Vagina (tissue), 2 donors: ENCODE measurements around the gene PTPRM. TPM values are rescaled to one million over a fixed set of nuclear protein-coding genes. Genes with fewer than 3 reads are reported as not detected.

Experiments
- DNase-seq, 2 donors: peaks; one replicate each; pipeline ENCODE4 v3.0.0-alpha.2; 2017; ENCODE audit errors: extremely low spot score in 2 of 2
- H3K27ac ChIP-seq: fragments of 200-600 bp; sonication (generic); one replicate; pipeline ENCODE4 v1.5.1; 2019
- H3K27me3 ChIP-seq: fragments of 200-600 bp; sonication (generic); one replicate; pipeline ENCODE4 v1.5.1; 2019
- H3K36me3 ChIP-seq, 2 donors: fragments of 200-600 bp; sonication (generic); one replicate each; pipeline ENCODE4 v1.5.1; 2017 to 2019
- H3K4me1 ChIP-seq: fragments of 200-600 bp; sonication (generic); one replicate; pipeline ENCODE4 v1.5.1; 2019
- H3K4me3 ChIP-seq, 2 donors: fragments of 200-600 bp; sonication (generic); 1 replicate in 1 of 2; 2 replicates in 1 of 2; pipeline ENCODE4 v1.5.1; 2016 to 2019
- H3K9me3 ChIP-seq: fragments of 200-600 bp; sonication (generic); one replicate; pipeline ENCODE4 v1.5.1; 2019
- CTCF ChIP-seq, 3 experiments: fragments of 450-650 bp in 2 of 3; fragments of 200-600 bp in 1 of 3; sonication (generic) in 1 of 3; IDR thresholded peaks; one replicate each; pipeline ENCODE4 v1.5.1; 2017 to 2019; ENCODE audit warnings: antibody characterized with exemption in 3 of 3, mild to moderate bottlenecking in 2 of 3, moderate library complexity in 2 of 3
- POLR2A ChIP-seq, 2 donors: fragments of 450-650 bp; IDR thresholded peaks; one replicate each; pipeline ENCODE4 v1.6.1; 2017; ENCODE audit warnings: antibody characterized with exemption in 2 of 2, mild to moderate bottlenecking in 2 of 2, moderate library complexity in 2 of 2
- POLR2AphosphoS5 ChIP-seq, 2 donors: sonication (generic); formaldehyde crosslinking; IDR thresholded peaks; one replicate each; pipeline ENCODE4 v1.9.0; 2017; ENCODE audit warnings: antibody characterized with exemption in 2 of 2, mild to moderate bottlenecking in 2 of 2, low read depth in 1 of 2; ENCODE audit not compliant: insufficient read depth in 1 of 2
- intact Hi-C: fragments of 100-400 bp; cut with DNase I; formaldehyde crosslinking; loops from one replicate; pipeline ENCODE4 v1.15.1; 2023
- total RNA-seq: library from RNA; depleted of rRNA; stranded (reverse); fragments of >200 nt; gene quantifications from one replicate; pipeline ENCODE4 v1.2.3, GENCODE V29; 2016

Gene PTPRM
- total RNA-seq, 1 donor from 2014 or later, result 60.2 TPM

- Histone ChIP-seq H3K27me3 (no peaks in the 10 kb centered on the region), H3K27ac (no peak overlapping the region), H3K4me3 (no peak overlapping the region), H3K9me3 (no peaks in the 10 kb centered on the region), H3K36me3 (no peaks in the 10 kb centered on the region), H3K4me1 (no peaks in the 10 kb centered on the region)
- no peak for DNase-seq
- intact Hi-C loops, result no loop called here
- TF ChIP-seq POLR2AphosphoS5 (IDR thresholded peaks at IDR 0.05; ENCODE audit: insufficient read depth in 1 of 2, low read depth in 1 of 2) (no peak), POLR2A (IDR thresholded peaks at IDR 0.05) (no peak), CTCF (IDR thresholded peaks at IDR 0.05) (no peak)
Observed at GRCh38 chr18:7557973-7558372, 9.1 kb upstream of the PTPRM start.

- Histone ChIP-seq H3K4me3 (no peak overlapping the region), H3K4me1 (no peaks in the 10 kb centered on the region), H3K27ac (no peak overlapping the region), H3K36me3 (no peaks in the 10 kb centered on the region), H3K9me3 (no peaks in the 10 kb centered on the region), H3K27me3 (no peaks in the 10 kb centered on the region)
- TF ChIP-seq POLR2A (IDR thresholded peaks at IDR 0.05), result no peak
- TF ChIP-seq CTCF (IDR thresholded peaks at IDR 0.05), result no peak
- TF ChIP-seq POLR2AphosphoS5 (IDR thresholded peaks at IDR 0.05; ENCODE audit: insufficient read depth in 1 of 2, low read depth in 1 of 2), result no peak
- intact Hi-C loops, result no loop called here
- DNase-seq, result no peak
Observed at GRCh38 chr18:7558769-7559168, 8.3 kb upstream of the PTPRM start.

GRCh38 chr18:7559709-7560319, 7.3 kb upstream of the PTPRM start:
- H3K4me3 ChIP-seq, result no peak overlapping the region
- no peak for DNase-seq
- H3K4me1 ChIP-seq, result no peaks in the 10 kb centered on the region
- H3K27ac ChIP-seq, result no peak overlapping the region
- TF ChIP-seq POLR2A (IDR thresholded peaks at IDR 0.05), result no peak
- no peak for TF ChIP-seq CTCF (IDR thresholded peaks at IDR 0.05)
- no peak for TF ChIP-seq POLR2AphosphoS5 (IDR thresholded peaks at IDR 0.05; ENCODE audit: insufficient read depth in 1 of 2, low read depth in 1 of 2)
- no peaks in the 10 kb centered on the region for H3K36me3 ChIP-seq
- no peaks in the 10 kb centered on the region for H3K27me3 ChIP-seq
- no peaks in the 10 kb centered on the region for H3K9me3 ChIP-seq
- intact Hi-C loops, result no loop called here

- DNase-seq, result no peak
- Histone ChIP-seq H3K36me3 (no peaks in the 10 kb centered on the region), H3K4me3 (no peak overlapping the region), H3K4me1 (peaks cover 10% of the 10 kb centered on the region), H3K27me3 (no peaks in the 10 kb centered on the region), H3K27ac (no peak overlapping the region), H3K9me3 (no peaks in the 10 kb centered on the region)
- intact Hi-C loops, result no loop called here
- no peak for TF ChIP-seq POLR2A (IDR thresholded peaks at IDR 0.05)
- no peak for TF ChIP-seq CTCF (IDR thresholded peaks at IDR 0.05)
Observed at GRCh38 chr18:7561909-7562460, 5.1 kb upstream of the PTPRM start.

- H3K4me1 ChIP-seq, result peaks cover 10% of the 10 kb centered on the region
- intact Hi-C loops, result no loop called here
- no peak overlapping the region for H3K4me3 ChIP-seq
- no peak overlapping the region for H3K27ac ChIP-seq
- TF ChIP-seq CTCF (IDR thresholded peaks at IDR 0.05) (no peak), POLR2A (IDR thresholded peaks at IDR 0.05) (no peak), POLR2AphosphoS5 (IDR thresholded peaks at IDR 0.05; ENCODE audit: insufficient read depth in 1 of 2, low read depth in 1 of 2) (no peak)
- no peak for DNase-seq
- H3K9me3 ChIP-seq, result no peaks in the 10 kb centered on the region
- H3K27me3 ChIP-seq, result no peaks in the 10 kb centered on the region
- no peaks in the 10 kb centered on the region for H3K36me3 ChIP-seq
Observed at GRCh38 chr18:7562491-7562890, 4.6 kb upstream of the PTPRM start.
